SK-N-SH (cell line): ENCODE data around the gene HTR3A. TPM values are rescaled to one million over a fixed set of nuclear protein-coding genes. Genes with fewer than 3 reads are reported as not detected.

Experiments
- CTCF ChIA-PET: fragments of 300-600, 350-600 bp; formaldehyde crosslinking; extraction: SDS; loops from one replicate; lab custom pipeline; 2021; lab: Yijun Ruan, JAX
- POLR2A ChIA-PET: fragments of 350-600 bp; sonication (Branson Sonifier 250); formaldehyde crosslinking; extraction: SDS; loops from one replicate; lab custom pipeline; 2020; ENCODE audit warnings: antibody characterized with exemption, inconsistent platforms; lab: Yijun Ruan, JAX
- DNase-seq: peaks from one replicate; pipeline ENCODE4 v3.0.0; 2012
- H2AFZ ChIP-seq: fragments of 200-600 bp; sonication (generic); 2 replicates; pipeline ENCODE4 v1.8.1; 2016; ENCODE audit warnings: antibody characterized with exemption, mild to moderate bottlenecking, low read depth
- H3F3A ChIP-seq: fragments of 200-600 bp; sonication (generic); replicated peaks from 2 replicates; pipeline ENCODE3; 2016; ENCODE audit warnings: antibody characterized with exemption, mild to moderate bottlenecking; ENCODE audit not compliant: insufficient read depth
- H3K27ac ChIP-seq, 2 experiments: fragments of 200-500 bp in 1 of 2; fragments of 200-600 bp in 1 of 2; sonication (Bioruptor generic) in 1 of 2; sonication (generic), shearing (Covaris generic) in 1 of 2; 2 replicates each; pipeline versions ENCODE4 v1.5.1 to v1.6.1; 2014 to 2016; ENCODE audit warnings: low read depth in 2 of 2, inconsistent platforms in 1 of 2, low read length in 1 of 2, mild to moderate bottlenecking in 1 of 2, mixed read lengths in 1 of 2
- H3K27me3 ChIP-seq: fragments of 200-600 bp; sonication (generic), shearing (Covaris generic); 2 replicates; pipeline ENCODE4 v1.6.1; 2016; ENCODE audit warnings: mixed run types; ENCODE audit not compliant: insufficient read depth
- H3K36me3 ChIP-seq, 2 experiments: fragments of 200-500 bp in 1 of 2; fragments of 200-600 bp in 1 of 2; sonication (Bioruptor generic) in 1 of 2; sonication (generic) in 1 of 2; replicated peaks in 1 of 2; 2 replicates each; pipeline versions ENCODE3 to v1.5.1; 2014 to 2016; ENCODE audit warnings: low read length in 1 of 2, mild to moderate bottlenecking in 1 of 2; ENCODE audit not compliant: insufficient read depth in 2 of 2, control insufficient read depth in 1 of 2
- H3K4me1 ChIP-seq, 2 experiments: fragments of 200-500 bp in 1 of 2; fragments of 200-600 bp in 1 of 2; sonication (Bioruptor generic) in 1 of 2; sonication (generic), shearing (Covaris generic) in 1 of 2; 2 replicates each; pipeline versions ENCODE4 v1.5.1 to v1.6.1; 2014 to 2016; ENCODE audit warnings: low read depth in 1 of 2, low read length in 1 of 2, mixed run types in 1 of 2; ENCODE audit not compliant: insufficient read depth in 2 of 2, control insufficient read depth in 1 of 2
- H3K4me2 ChIP-seq: fragments of 200-600 bp; sonication (generic), shearing (Covaris generic); 2 replicates; pipeline ENCODE4 v1.6.1; 2017; ENCODE audit warnings: mixed run types
- H3K4me3 ChIP-seq, 2 experiments: fragments of 200-500 bp in 1 of 2; fragments of 200-600 bp in 1 of 2; sonication (Bioruptor generic) in 1 of 2; sonication (generic), shearing (Covaris generic) in 1 of 2; 2 replicates each; pipeline versions ENCODE4 v1.5.1 to v1.8.1; 2014 to 2016; ENCODE audit warnings: low read depth in 2 of 2, inconsistent platforms in 1 of 2, low read length in 1 of 2, mild to moderate bottlenecking in 1 of 2, mixed read lengths in 1 of 2, moderate library complexity in 1 of 2
- H3K79me2 ChIP-seq: fragments of 200-600 bp; sonication (generic); 2 replicates; pipeline ENCODE4 v1.8.1; 2017; ENCODE audit warnings: mild to moderate bottlenecking; ENCODE audit not compliant: insufficient read depth
- H3K9ac ChIP-seq: fragments of 200-600 bp; sonication (generic); 2 replicates; pipeline ENCODE4 v1.6.1; 2017; ENCODE audit warnings: mixed run types
- H3K9me2 ChIP-seq: fragments of 200-600 bp; sonication (generic); 2 replicates; pipeline ENCODE4 v1.6.1; 2017; ENCODE audit warnings: mixed run types
- H3K9me3 ChIP-seq: fragments of 200-600 bp; sonication (generic); 2 replicates; pipeline ENCODE4 v1.6.1; 2017; ENCODE audit warnings: mixed run types, mild to moderate bottlenecking, moderate library complexity
- H4K20me1 ChIP-seq: fragments of 200-600 bp; sonication (generic); 2 replicates; pipeline ENCODE4 v1.6.1; 2017; ENCODE audit warnings: mild to moderate bottlenecking, mixed run types; ENCODE audit not compliant: insufficient read depth
- ELF1 ChIP-seq: IDR thresholded peaks from 2 replicates; pipeline ENCODE4 v1.4.0; 2012
- EP300 ChIP-seq, 2 experiments: IDR thresholded peaks; 2 replicates each; pipeline versions ENCODE4 v1.4.0 to v1.6.1; 2012; ENCODE audit warnings: borderline replicate concordance in 1 of 2, low read depth in 1 of 2, low read length in 1 of 2
- EZH2phosphoT487 ChIP-seq: fragments of 200-600 bp; sonication (generic); IDR thresholded peaks from 2 replicates; pipeline ENCODE4 v1.6.1; 2017; ENCODE audit warnings: low read depth, mixed run types, mild to moderate bottlenecking, antibody characterized with exemption, moderate library complexity, borderline replicate concordance
- FOXJ3 ChIP-seq: sonication (generic); formaldehyde crosslinking; IDR thresholded peaks from 2 replicates; pipeline ENCODE4 v1.5.1; 2020; ENCODE audit warnings: mild to moderate bottlenecking, missing genetic modification reagents
- FOXM1 ChIP-seq: IDR thresholded peaks from 2 replicates; pipeline ENCODE4 v1.4.0; 2012; ENCODE audit warnings: low read depth, mild to moderate bottlenecking
- IRF3 ChIP-seq: fragments of 150-350 bp; IDR thresholded peaks from 2 replicates; pipeline ENCODE4 v1.6.1; 2016; ENCODE audit warnings: mild to moderate bottlenecking, low read depth, low read length
- JUND ChIP-seq: IDR thresholded peaks from 2 replicates; pipeline ENCODE4 v1.4.0; 2012
- MXI1 ChIP-seq: IDR thresholded peaks from 2 replicates; pipeline ENCODE4 v1.6.1; 2012; ENCODE audit warnings: mild to moderate bottlenecking, low read depth, low read length, improper control_type of control experiment
- NFIC ChIP-seq: IDR thresholded peaks from 2 replicates; pipeline ENCODE4 v1.4.0; 2012; ENCODE audit warnings: borderline replicate concordance
- PBX3 ChIP-seq: IDR thresholded peaks from 2 replicates; pipeline ENCODE4; 2012
- POLR2AphosphoS5 ChIP-seq: IDR thresholded peaks from 2 replicates; pipeline ENCODE4 v1.6.1; 2012; ENCODE audit warnings: low read depth, low read length
- RAD21 ChIP-seq: IDR thresholded peaks from 2 replicates; pipeline ENCODE4 v1.6.1; 2012; ENCODE audit warnings: mild to moderate bottlenecking, low read length
- RCOR1 ChIP-seq: fragments of 150-350 bp; IDR thresholded peaks from 2 replicates; pipeline ENCODE4 v1.6.1; 2017; ENCODE audit warnings: antibody characterized with exemption, low read length
- REST ChIP-seq: IDR thresholded peaks from 2 replicates; pipeline ENCODE4 v1.6.1; 2012; ENCODE audit warnings: mild to moderate bottlenecking, low read depth, low read length, moderate library complexity
- RFX5 ChIP-seq: IDR thresholded peaks from 2 replicates; pipeline ENCODE4 v1.6.1; 2012; ENCODE audit warnings: mild to moderate bottlenecking, improper control_type of control experiment, low read length
- SIN3A ChIP-seq: IDR thresholded peaks from 2 replicates; pipeline ENCODE4 v1.6.1; 2012; ENCODE audit warnings: low read depth, mild to moderate bottlenecking, low read length, moderate library complexity, borderline replicate concordance
- SMC3 ChIP-seq: IDR thresholded peaks from 2 replicates; pipeline ENCODE4 v1.6.1; 2012; ENCODE audit warnings: low read depth, low read length, improper control_type of control experiment
- TAF1 ChIP-seq: IDR thresholded peaks from 2 replicates; pipeline ENCODE4 v1.6.1; 2012; ENCODE audit warnings: low read depth, mild to moderate bottlenecking, low read length, moderate library complexity, borderline replicate concordance
- TEAD4 ChIP-seq: IDR thresholded peaks from 2 replicates; pipeline ENCODE4 v1.4.0; 2012; ENCODE audit warnings: mild to moderate bottlenecking, borderline replicate concordance; ENCODE audit not compliant: insufficient read depth
- USF1 ChIP-seq: IDR thresholded peaks from 2 replicates; pipeline ENCODE4 v1.4.0; 2012; ENCODE audit warnings: low read depth, borderline replicate concordance
- USF2 ChIP-seq: fragments of 150-350 bp; IDR thresholded peaks from 2 replicates; pipeline ENCODE4 v1.6.1; 2017; ENCODE audit warnings: antibody characterized with exemption, low read length, low read depth, borderline replicate concordance
- ZBTB33 ChIP-seq: IDR thresholded peaks from 2 replicates; pipeline ENCODE4 v1.4.0; 2012; ENCODE audit warnings: low read depth, borderline replicate concordance
- WGBS: methylation state at CpG from one replicate; pipeline ENCODE4 v1.1.6; 2017; ENCODE audit warnings: low lambda C conversion rate; 5-methylcytosine and 5-hydroxymethylcytosine counted together
- polyA plus RNA-seq, 3 experiments: library from polyadenylated mRNA; depleted of rRNA; stranded (reverse); fragments of >200 nt; gene quantifications; 2 replicates each; pipeline ENCODE4 v1.2.3, GENCODE V29; 2012

Gene HTR3A
- polyA plus RNA-seq, 1 of the 3 experiments (the other 2 are of a cell fraction) = not detected

- peaks cover 0 to 16% of the 10 kb centered on the region in 2 experiments; a peak in 1 of 4 replicates for H3K4me1 ChIP-seq
- H2AFZ ChIP-seq = no peak overlapping the region
- H3K27me3 ChIP-seq = no peaks in the 10 kb centered on the region
- peak; percentile 71 for DNase-seq
- no peak overlapping the region for H3K27ac ChIP-seq
- 0% methylated on average over 6 of the region's 6 CpGs for WGBS
- CTCF ChIA-PET = interaction anchor here (0.5 to 11.0 kb wide), 52 partner anchors 8 to 536 kb away, joined by 3 to 329 read pairs (median 4); partner anchors contain the start of genes HTR3A and HTR3B
- no peaks in the 10 kb centered on the region for H3K9me2 ChIP-seq
- H3K4me3 ChIP-seq = no peak overlapping the region
- no peak overlapping the region for H3K9ac ChIP-seq
- H4K20me1 ChIP-seq = no peaks in the 10 kb centered on the region
- H3F3A ChIP-seq = no peaks in the 10 kb centered on the region
- no peaks in the 10 kb centered on the region for H3K79me2 ChIP-seq
- no peaks in the 10 kb centered on the region for H3K9me3 ChIP-seq
- no peak overlapping the region for H3K4me2 ChIP-seq
- POLR2A ChIA-PET = no interaction called here
- H3K36me3 ChIP-seq = no peaks in the 10 kb centered on the region
- TF ChIP-seq EP300 (IDR thresholded peaks at IDR 0.05; ENCODE audit: borderline replicate concordance in 1 of 2, low read depth in 1 of 2, low read length in 1 of 2) = no peak
- no peak for TF ChIP-seq FOXM1
- no peak for TF ChIP-seq MXI1
- no peak for TF ChIP-seq USF2
- no peak for TF ChIP-seq FOXJ3 (CRISPR knock-in tag)
- no peak for TF ChIP-seq RCOR1
- no peak for TF ChIP-seq POLR2AphosphoS5
- no peak for TF ChIP-seq IRF3
- TF ChIP-seq ZBTB33 = no peak
- TF ChIP-seq RAD21 = peak; percentile 74
- no peak for TF ChIP-seq EZH2phosphoT487
- TF ChIP-seq SIN3A = no peak
- no peak for TF ChIP-seq REST
- TF ChIP-seq PBX3 = no peak
- no peak for TF ChIP-seq RFX5
- no peak for TF ChIP-seq NFIC
- TF ChIP-seq TAF1 = no peak
- TF ChIP-seq SMC3 = peak; percentile 64
- no peak for TF ChIP-seq USF1
- TF ChIP-seq JUND = no peak
- TF ChIP-seq ELF1 = no peak
- no peak for TF ChIP-seq TEAD4
These were observed 19.4 kb downstream of the HTR3A start for GRCh38 chr11:113994077-113994954.
